GM06990 (cell line): ENCODE data around the gene TCTN2.
A peak's percentile ranks its signal among the peaks of the same experiment; 100 is the strongest.

ENCODE experiments used
- DNase-seq: peaks from one replicate; pipeline ENCODE4 v3.0.0-alpha.2; 2011; ENCODE audit not compliant: insufficient read length; ENCODE audit errors: extremely low read depth
- H3K27me3 ChIP-seq: replicated peaks from 2 replicates; pipeline ENCODE4 v1.6.0; 2011; ENCODE audit warnings: low read length; ENCODE audit not compliant: control insufficient read depth, insufficient read depth
- H3K36me3 ChIP-seq: 2 replicates; pipeline ENCODE4 v1.5.1; 2011; ENCODE audit warnings: low read length; ENCODE audit not compliant: control insufficient read depth, insufficient read depth
- H3K4me3 ChIP-seq: replicated peaks from 2 replicates; pipeline ENCODE4 v1.5.1; 2011; ENCODE audit warnings: low read depth, mild to moderate bottlenecking, control low read depth, low read length
- CTCF ChIP-seq: IDR thresholded peaks from 2 replicates; pipeline ENCODE4 v1.5.1; 2011; ENCODE audit warnings: low read length, control low read depth, mild to moderate bottlenecking, inconsistent platforms; ENCODE audit not compliant: insufficient read depth, poor library complexity, severe bottlenecking

The TCTN2 gene

GRCh38 chr12:123645380-123645779 lies 25.5 kb upstream of the TCTN2 start:
- no peak for DNase-seq
- TF ChIP-seq CTCF: no peak
- Histone ChIP-seq H3K36me3 (peaks cover 17% of the 10 kb centered on the region), H3K27me3 (no peaks in the 10 kb centered on the region), H3K4me3 (no peak overlapping the region)

- no peaks in the 10 kb centered on the region for H3K27me3 ChIP-seq
- no peak for TF ChIP-seq CTCF
- peaks cover 17% of the 10 kb centered on the region for H3K36me3 ChIP-seq
Observed at GRCh38 chr12:123645878-123646277, 25.0 kb upstream of the TCTN2 start.

GRCh38 chr12:123648401-123648800 lies 22.5 kb upstream of the TCTN2 start:
- no peak overlapping the region for H3K4me3 ChIP-seq
- no peaks in the 10 kb centered on the region for H3K27me3 ChIP-seq
- peaks cover 17% of the 10 kb centered on the region for H3K36me3 ChIP-seq
- no peak for TF ChIP-seq CTCF
- DNase-seq: no peak

More at GRCh38 chr12:123645878-123646277, 25.0 kb upstream of the TCTN2 start:
- no peak overlapping the region for H3K4me3 ChIP-seq
- no peak for DNase-seq

- TF ChIP-seq CTCF: no peak
- no peaks in the 10 kb centered on the region for H3K27me3 ChIP-seq
- no peak for DNase-seq
- peaks cover 3% of the 10 kb centered on the region; the same call in 1 of the 2 replicates for H3K36me3 ChIP-seq
- no peak overlapping the region for H3K4me3 ChIP-seq
Observed at GRCh38 chr12:123654129-123654701, 16.7 kb upstream of the TCTN2 start.

DNA sequence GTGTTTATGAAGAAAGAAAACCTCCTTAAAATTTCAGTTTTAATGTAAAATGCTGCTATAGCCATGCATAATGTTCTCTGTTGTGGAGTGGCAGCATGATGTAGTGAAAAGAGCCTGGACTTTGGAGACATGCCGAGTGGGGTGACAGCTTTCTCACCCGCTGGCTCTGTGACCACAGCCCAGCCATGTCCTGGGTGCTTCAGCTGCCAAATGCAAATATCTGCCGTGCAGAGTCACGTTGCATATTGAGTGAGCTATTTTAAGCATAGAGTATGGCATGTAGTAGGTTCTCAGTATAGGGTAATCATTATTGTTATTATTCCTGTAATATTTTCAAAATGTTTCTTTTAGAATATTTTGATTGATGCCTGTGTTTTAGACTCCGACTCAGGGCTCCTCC lies 15.5 kb upstream of the TCTN2 start:
- peak; percentile 38 for DNase-seq
- Histone ChIP-seq H3K36me3 (no peaks in the 10 kb centered on the region), H3K27me3 (no peaks in the 10 kb centered on the region), H3K4me3 (no peak overlapping the region)
- TF ChIP-seq CTCF: no peak

DNA sequence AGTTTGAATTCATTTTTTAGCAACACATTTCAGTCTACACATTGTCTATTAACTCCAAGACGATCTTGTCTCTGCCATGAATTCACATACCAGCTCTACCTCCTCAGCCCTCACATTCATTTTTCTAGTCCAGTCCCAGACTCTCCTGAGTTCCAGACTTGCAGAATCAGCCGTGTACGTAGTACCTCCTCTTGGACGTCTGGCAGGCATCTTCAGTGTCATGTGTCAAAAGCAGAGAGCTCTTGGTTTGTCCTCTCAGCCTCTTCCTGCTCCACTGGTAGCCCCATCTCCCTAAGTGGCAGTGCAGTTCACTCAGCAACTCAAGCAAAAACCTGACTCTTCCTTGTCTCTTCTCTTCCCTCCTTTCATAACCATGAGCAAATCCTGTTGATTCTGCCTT lies 14.5 kb upstream of the TCTN2 start:
- TF ChIP-seq CTCF: no peak
- no peak for DNase-seq
- H3K36me3 ChIP-seq: no peaks in the 10 kb centered on the region

More for the DNA sequence above, 14.5 kb upstream of the TCTN2 start:
- no peaks in the 10 kb centered on the region for H3K27me3 ChIP-seq
- no peak overlapping the region for H3K4me3 ChIP-seq
